Left ventricle myocardium superior (tissue), 1 donor: ENCODE measurements around the gene SLC25A4. TPM values are rescaled to one million over a fixed set of nuclear protein-coding genes. Genes with fewer than 3 reads are reported as not detected.
"Not testable (repeated sequence)": the region's sequence is repeated elsewhere in the genome, so short reads cannot be mapped to it uniquely, and the experiment has no call there.

Source experiments
- ATAC-seq: fragments of 200-7000 bp; cut with Tn5 transposase; one replicate; pipeline ENCODE4 v1.9.1; 2020; ENCODE audit warnings: mild to moderate bottlenecking, moderate library complexity
- DNase-seq: peaks from one replicate; pipeline ENCODE4 v3.0.0-alpha.2; 2020
- intact Hi-C: fragments of 100-400 bp; cut with micrococcal nuclease; formaldehyde crosslinking; loops from one replicate; pipeline ENCODE4 v1.11.0; 2022
- long read RNA-seq: library from polyadenylated mRNA; unstranded; transcript quantifications from one replicate; pipeline ENCODE4 v2.0.0, GENCODE V29; 2021
- total RNA-seq: library from RNA; stranded (reverse); fragmentation: NEBNext Ultra II Directional; extraction: Animal tissue kit (Norgen Biotek cat#: 25700); gene quantifications from one replicate; pipeline ENCODE4 v1.2.1, GENCODE V29; 2021
- donor health status: DM: no; HTN: yes; CAD: no; lungs with severe emphysema.

SLC25A4 gene
- 2,343 TPM for total RNA-seq
- long read RNA-seq, full-length matches to known transcripts, result 26,382 of 27,251 reads
- long read RNA-seq, partial matches to known transcripts, result 270 of 27,251 reads
- long read RNA-seq, other reads (novel, unspliced or antisense), result 599 of 27,251 reads

DNA sequence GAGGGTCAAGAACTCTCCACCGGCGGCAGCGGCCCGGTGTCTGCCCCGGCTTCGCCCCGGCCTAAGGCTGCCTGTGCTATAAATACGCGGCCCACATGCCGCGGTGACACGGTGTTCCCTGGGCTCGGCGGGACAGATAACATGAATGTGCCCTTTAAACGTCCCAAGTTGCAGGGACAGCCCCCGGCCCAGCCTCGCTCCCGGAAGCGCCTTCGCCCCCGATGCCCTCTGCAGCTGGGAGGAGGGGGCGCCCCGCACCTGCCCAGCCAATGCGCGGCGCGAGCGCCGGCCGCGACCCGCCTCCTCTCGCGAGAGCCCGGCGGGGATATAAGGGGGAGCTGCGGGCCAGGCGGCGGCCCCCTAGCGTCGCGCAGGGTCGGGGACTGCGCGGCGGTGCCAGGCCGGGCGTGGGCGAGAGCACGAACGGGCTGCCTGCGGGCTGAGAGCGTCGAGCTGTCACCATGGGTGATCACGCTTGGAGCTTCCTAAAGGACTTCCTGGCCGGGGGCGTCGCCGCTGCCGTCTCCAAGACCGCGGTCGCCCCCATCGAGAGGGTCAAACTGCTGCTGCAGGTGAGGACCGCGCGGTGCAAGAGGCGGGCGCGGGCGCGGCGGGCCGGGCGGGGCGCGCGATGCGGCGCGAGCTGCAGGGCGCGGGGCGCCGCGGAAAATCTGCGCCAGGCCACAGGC, at the start of gene SLC25A4:
Gene SLC25A4 (plus strand): TSS at position 355 of the 689 bp plus-strand sequence. CDS start 107 bp downstream, at position 462.
- intact Hi-C loops, result no loop called here

DNA sequence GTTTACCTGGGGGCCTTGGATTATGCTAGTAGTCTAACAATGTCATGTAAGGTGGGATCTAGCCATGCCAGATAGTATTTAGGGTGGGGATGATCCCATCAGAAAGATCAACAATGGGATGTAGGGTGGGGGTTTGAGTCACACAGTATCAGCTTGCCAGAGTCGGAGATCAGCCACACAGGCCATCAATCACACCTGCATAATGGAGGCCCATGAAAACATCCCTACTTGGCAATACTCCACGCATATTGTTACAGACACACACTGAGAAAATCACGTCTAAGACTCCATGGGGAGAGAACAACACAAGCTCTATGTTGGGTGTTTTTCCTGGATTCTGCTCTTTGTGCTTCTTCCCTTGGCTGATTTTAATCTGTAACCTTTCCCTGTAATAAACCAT, 49.5 kb upstream of the SLC25A4 start:
- ATAC-seq, result no peak
- intact Hi-C loops, result no loop called here

More for the DNA sequence above, at the start of gene SLC25A4:
- DNase-seq (peak; percentile 95), ATAC-seq (peak; percentile 88)

DNA sequence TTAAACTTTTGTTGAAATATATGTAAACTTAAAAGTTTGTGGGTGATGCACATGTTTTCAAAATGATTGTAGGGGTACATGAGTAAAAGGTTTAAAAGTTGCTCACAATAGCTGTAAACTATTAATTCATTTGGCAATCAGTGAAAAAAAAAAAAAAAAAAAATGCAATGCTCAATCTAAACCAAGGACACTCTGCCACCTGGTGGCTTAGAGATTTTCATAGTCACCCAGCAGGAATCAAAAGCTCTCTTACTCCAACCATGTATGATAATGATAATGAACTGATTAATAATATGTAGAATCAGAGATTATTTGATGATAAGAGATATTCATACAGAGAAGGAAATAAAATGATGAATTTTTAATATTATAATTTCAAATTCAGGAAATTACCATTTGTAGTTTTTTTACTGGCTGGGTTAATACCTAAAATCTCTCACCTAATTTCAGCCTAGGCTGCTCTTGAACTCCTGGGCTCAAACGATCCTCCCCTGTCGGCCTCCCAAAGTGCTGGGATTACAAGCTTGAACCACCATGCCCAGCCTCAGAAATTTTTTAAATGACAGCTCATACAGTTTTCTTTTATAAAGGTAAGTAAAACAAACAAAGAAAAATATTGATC, 46.9 kb upstream of the SLC25A4 start:
- intact Hi-C loops, result loop anchor here (5.0 kb wide), 1 partner anchor 54 kb away; no protein-coding TSS in a partner anchor
- ATAC-seq (peak; percentile 29), DNase-seq (no peak)

More for the DNA sequence above, 49.5 kb upstream of the SLC25A4 start:
- no peak for DNase-seq

DNA sequence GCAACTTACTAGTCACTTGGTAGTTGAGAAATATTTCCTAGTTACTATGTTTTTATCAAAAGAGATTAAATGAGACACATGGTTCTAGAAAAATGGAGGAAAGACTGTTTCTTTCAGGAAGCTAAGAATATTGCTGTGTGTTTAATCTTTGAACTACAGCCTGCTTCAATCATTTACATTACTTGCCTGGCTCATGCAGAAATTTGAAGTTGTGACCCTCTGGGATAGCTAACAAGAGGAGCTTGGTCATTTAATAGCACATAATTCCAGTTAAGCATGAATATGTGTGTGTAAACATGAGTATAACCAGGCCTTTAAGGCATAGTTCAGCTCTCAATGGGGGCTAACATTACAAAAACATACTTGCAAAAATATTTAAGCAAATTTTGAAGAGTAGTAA, 44.6 kb upstream of the SLC25A4 start:
- no peak for DNase-seq
- intact Hi-C loops, result loop anchor here (5.0 kb wide), 1 partner anchor 56 kb away; no protein-coding TSS in a partner anchor
- no peak for ATAC-seq

DNA sequence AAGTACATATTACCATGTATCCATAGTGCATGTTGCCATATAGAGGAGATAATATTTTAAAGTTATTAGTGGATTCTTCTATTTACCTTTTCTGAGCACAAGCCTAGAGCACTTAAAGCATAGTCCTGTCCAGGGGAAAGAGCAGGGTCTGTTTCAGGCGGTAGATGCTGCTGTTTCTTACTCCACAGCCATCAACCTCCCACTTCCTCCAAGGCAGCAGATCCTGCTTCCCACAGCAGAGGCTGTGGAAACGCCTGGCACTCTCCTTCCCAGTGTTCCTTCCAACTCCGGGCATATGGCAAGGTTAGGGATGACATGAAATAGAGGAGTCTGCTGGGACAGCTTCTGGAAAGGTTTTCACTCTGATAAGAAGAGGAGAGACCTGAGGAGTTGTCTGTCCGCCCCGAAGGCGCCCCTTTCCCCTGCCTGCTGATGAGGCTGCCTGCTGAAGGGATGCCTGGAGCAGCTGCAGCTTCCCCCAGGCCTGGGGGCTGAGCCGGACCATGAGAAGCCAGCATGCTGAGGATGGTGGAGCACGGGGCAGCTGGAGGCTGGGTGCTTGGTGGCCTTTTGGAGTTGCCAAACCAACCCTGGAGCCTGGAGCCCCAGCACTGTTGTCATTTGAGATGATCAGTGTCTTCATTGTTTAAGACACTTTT, 43.9 kb upstream of the SLC25A4 start:
- DNase-seq (no peak), ATAC-seq (peak; percentile 44)
- intact Hi-C loops, result loop anchor here (5.0 kb wide), 1 partner anchor 57 kb away; no protein-coding TSS in a partner anchor

DNA sequence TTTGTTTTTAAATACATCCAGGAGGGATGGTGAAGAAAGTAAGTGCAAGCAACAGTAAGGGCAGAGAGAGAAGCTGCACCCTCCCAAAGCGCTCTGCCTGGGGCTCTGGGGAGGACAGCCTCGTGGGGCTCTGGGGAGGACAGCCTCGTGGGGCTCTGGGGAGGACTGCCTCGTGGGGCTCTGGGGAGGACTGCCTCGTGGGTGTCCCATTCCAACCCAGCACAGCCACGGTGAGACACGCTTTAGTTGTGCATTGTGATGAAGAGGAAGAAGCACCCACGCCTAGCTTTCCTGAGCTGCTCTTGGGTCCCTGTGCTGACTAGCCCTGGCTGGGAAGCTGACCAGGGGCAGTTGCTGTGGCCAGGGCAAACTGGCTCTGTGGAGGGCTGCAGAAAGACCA, 43.1 kb upstream of the SLC25A4 start:
- no peak for DNase-seq
- ATAC-seq, result no peak

DNA sequence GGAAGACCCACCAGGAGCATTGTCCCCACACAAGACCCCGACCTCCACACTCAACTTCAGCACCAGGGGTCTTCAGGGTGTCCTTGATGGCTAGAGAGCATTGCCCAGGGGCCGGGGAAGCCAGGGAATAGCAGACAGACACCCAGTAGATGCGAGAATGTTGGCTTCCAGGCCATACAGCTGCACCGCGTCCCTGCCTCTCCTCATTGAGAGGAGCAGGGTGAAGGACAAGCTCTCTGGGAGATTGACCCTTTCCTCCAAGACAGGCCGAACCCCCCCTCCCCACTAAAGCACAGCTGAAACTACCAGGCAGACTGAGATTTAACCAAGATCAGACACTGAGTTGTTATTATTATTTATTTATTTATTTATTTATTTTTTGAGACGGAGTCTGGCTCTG, 42.6 kb upstream of the SLC25A4 start:
- ATAC-seq (no peak), DNase-seq (no peak)
- intact Hi-C loops, result no loop called here

More for the DNA sequence above, 43.1 kb upstream of the SLC25A4 start:
- intact Hi-C loops, result loop anchor here (5.0 kb wide), 1 partner anchor 58 kb away; no protein-coding TSS in a partner anchor

DNA sequence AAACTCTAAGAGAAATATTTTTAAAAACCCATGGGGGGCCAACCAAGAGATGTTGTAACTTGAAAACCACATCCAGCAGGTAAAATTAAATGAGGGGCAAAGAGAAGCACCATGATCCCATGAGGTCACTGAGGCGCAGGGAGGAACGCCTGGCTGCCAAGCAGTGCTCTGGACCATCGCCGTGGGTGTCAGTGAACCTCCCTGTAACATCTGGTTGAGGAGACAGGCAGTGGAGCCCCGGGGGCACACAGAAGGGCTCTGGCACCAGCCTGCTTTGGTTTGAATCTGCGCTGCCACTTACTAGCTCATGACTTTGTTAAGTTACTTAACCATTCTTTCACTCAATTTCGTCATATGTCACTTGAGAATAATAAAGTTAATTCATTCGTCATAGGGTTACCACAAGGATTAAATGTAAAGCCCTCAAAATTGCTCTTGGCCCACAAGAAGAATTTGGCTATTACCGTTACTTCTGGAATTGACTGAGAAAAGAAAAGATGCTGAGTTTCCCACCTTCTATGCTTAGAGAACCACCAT, 41.6 kb upstream of the SLC25A4 start:
- intact Hi-C loops, result no loop called here
- DNase-seq (no peak), ATAC-seq (no peak)

DNA sequence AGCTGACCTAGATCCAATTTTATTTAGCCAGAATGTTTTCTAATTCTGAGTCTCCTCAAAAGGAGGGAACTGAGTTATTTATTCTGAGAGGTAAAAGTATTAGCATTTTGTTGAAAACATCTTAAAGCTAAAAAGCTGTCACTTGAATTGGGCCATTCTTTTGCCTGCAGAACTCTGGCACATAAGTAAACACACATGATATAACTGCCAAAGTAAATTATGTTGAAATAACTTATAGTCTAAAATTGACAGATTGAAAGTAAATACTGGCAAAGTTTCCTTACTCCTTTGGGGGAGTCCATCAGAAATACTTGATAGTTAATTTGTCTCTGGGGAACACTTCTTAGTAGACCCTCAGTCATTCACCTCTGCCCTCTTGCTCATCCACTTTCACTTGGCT, 38.3 kb upstream of the SLC25A4 start:
- DNase-seq (no peak), ATAC-seq (no peak)
- intact Hi-C loops, result no loop called here

DNA sequence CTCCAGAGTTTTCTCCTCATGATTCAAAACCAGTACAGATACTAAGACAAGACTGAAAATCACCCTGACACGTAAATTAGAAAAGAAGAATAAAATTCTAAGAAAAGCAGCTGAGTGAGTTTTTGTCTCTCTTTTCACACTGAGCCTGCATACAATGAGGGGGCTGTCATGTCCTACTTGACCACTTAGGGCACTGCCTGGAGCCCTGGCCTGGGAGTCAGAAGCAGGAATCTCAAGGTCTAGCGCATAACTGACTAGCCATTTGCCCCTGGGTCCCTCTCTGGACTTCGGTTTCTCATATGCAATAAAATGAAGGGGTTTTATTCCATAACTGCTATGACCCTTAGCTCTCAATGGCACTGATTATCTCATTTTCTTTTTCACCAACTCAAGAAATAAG, 36.7 kb upstream of the SLC25A4 start:
- intact Hi-C loops, result no loop called here
- DNase-seq (no peak), ATAC-seq (no peak)

DNA sequence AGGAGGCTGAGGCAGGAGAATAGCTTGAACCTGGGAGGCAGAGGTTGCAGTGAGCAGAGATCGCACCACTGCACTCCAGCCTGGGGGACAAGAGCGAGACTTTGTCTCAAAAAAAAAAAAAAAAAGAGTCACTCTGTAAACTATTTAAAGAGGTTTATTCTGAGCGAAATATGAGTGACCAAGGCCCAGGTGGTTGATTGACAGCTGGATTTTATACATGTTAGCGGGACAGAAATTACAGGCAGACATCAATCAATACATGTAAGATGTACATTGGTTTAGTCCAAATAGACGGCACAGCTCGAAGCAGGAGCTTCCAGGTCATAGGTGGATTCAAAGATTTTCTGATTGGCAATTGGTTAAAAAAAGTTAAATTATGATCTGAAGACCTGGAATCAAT, 35.5 kb upstream of the SLC25A4 start:
- intact Hi-C loops, DNase-seq, ATAC-seq: not testable (repeated sequence)

DNA sequence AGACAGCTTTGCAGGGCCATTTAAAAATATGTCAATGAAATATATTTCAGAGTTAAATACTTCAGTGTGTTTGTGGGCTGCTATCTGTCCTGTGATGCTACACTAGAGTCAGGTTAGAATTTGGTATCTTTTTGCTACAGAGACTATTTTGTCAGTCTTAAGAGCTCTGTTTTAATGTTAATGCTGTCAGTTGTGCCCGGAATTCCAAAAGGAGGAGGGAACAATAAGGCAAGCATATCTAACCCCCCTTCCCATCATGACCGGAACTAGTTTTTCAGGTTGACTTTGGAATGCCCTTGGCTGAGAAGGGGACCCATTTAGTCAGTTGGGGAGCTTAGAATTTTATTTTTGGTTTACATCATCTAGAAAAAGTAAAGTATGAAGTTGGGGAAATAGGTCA, 34.9 kb upstream of the SLC25A4 start:
- ATAC-seq (no peak), DNase-seq (no peak)
- intact Hi-C loops, result no loop called here

DNA sequence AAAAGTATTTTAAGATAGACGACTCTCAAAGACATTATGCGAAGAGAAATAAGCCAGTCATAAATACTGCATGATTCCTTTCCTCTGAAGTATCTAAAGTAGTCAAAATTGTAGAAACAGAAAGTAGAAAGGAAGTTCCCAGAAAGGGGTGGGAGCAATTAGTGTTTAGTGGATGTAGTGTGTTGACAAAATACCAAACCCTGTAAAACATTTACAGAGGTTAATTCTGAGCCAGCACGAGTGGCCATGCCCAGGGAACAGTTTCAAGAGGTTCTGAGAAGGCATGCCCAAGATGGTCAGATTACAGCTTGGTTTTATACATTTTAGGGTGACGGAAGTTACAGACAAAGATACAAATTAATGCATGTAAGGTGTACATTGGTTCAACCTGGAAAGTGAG, 34.4 kb upstream of the SLC25A4 start:
- no peak for DNase-seq
- ATAC-seq, result no peak
- intact Hi-C loops, result no loop called here

DNA sequence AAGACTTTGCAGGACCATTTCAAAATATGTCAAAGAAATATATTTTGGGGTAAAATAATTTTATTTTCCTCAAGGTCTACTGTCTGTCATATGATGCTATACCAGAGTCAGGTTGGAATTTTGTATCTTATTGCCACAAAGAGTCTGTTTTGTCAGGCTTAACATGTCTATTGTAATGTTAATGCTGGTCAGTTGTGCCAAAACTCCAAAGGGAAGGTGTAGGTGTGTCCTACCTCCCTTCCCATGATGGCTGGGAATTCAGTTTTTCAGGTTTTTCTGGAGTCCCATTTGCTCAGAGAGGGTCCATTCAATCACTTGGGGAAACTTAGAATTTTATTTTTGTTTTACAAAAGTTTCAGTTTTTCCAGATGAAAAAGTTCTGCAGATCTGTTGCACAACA, 33.3 kb upstream of the SLC25A4 start:
- DNase-seq (no peak), ATAC-seq (no peak)
- intact Hi-C loops, result no loop called here

DNA sequence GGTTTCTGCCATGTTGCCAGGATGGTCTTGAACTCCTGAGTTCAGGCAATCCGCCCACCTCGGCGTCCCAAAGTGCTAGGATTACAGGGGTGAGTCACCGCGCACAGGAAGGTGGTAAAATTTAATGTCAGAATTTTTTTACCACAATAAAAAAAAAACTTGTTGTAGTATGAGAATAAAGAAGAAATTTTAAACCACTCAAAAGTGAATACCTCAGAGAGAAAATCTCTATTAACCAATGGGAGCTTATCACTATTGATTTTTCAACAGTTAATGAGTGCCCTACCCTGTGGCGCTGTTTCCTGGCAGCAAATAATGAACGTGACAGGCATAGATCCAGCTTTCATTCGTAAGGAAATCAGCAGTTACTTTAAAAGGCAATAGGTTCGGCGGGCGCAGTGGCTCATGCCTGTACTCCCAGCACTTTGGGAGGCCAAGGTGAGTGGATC, 32.7 kb upstream of the SLC25A4 start:
- ATAC-seq (no peak), DNase-seq (no peak)
- intact Hi-C loops, result no loop called here

DNA sequence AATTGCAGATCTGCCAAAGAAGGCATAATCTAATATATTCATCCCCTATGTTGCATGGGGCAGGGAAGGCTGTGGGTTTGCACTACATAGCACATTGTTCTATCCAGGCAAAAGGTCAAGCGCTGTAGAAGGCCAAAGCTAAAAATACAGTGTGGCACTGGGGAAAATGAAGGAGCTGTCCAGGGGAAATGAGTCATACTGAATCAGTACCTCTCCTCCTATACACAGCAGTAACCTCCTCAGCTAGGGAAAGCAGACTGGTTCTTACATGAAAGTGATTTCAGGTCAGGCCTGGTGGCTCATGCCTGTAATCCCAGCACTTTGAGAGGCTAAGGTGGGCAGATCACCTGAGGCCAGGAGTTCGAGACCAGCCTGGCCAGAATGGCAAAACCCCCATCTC, 31.0 kb upstream of the SLC25A4 start:
- peak; percentile 93 for ATAC-seq
- no peak for DNase-seq
- intact Hi-C loops, result no loop called here

DNA sequence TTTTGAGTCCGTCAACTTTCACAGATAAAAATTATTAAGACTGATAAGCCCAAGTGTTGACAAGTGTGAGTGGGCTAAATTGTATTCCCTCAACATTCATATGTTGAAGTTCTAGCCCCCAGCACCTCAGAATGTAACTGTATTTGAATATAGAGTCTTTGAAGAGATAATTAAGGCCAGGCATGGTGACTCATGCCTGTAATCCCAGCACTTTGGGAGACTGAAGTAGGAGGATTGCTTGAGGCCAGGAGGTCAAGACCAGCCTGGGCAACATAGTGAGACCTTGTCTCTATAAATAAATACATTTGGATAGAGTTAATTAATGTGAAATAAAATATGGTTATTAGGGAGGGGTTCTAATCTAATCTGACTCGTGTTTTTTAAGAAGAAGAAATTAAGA, 29.7 kb upstream of the SLC25A4 start:
- DNase-seq (no peak), ATAC-seq (no peak)
- intact Hi-C loops, result no loop called here

DNA sequence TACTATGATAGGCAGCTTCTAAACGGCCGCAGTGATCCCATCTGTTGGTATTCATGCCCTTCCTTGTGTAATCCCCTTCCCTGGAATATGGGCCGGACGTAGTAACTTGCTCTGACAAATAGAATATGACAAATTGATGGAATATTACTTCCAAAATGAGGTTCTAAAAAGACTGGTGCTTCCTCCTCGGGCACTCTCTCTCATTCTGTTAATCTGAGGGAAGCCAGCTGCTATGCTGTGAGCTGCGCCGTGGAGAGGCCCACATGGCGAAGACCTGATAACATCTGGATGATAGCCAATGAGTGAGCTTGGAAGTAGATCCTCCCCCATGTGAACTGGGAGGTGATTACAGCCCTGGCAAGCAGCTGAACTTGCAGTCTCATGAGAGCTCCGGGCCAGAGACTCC, 27.2 kb upstream of the SLC25A4 start:
- peak; percentile 88 for ATAC-seq
- peak; percentile 81 for DNase-seq
- intact Hi-C loops, result no loop called here

DNA sequence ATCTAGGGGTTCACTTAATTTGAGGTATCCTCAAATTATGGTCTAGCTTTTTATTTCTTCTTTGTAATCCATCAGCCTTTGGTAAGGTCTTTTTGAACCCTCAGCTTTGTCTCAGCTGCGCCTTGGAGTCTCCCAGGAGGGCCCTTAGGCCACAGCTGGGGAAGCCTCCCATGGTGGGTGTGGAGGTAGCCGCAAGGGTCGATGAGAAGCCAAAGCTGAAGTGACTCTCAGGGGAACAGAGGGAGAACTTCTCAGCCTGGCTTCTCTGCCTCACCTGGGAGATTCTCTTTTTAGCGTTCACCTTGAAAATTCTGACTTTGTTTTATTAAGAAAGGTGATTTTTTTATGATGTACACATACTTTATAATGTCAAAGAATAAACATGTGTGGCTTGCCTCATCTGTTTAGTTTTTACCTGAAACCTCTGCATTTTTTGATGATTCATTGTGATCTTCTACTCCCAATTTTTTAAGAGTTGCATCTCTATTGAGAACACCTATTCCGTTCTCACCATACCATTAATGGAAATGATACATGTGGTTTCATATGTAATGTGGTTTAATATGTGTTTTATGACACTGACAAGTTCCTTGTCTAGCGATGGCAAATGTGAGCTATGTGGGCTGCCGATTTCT, 25.6 kb upstream of the SLC25A4 start:
- intact Hi-C loops, result no loop called here
- no peak for DNase-seq
- ATAC-seq, result no peak
